ENCODE results near the gene PTPRN2.

Gene PTPRN2

DNA sequence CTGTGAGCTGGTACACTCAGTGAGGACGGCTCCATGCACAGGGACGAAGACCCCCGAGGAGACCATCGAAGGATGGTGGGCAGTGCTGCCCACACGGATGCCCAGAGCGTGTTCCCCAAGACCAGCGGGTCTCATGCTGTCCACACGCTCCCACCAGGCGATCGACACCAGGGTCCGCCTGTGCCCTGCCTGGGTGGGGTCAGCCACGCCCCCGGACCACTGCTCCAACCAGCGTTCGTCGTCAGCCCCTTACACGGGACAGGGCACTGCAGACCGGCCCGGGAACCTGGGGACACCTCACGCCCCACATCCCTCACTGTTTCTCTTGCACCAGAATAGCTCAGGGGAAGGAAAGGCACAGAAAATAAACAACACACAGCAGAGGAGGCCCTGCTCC is 1027.4 kb downstream of the PTPRN2 start:
- DNase-seq (ENCODE audit: low read depth): no peak

DNA sequence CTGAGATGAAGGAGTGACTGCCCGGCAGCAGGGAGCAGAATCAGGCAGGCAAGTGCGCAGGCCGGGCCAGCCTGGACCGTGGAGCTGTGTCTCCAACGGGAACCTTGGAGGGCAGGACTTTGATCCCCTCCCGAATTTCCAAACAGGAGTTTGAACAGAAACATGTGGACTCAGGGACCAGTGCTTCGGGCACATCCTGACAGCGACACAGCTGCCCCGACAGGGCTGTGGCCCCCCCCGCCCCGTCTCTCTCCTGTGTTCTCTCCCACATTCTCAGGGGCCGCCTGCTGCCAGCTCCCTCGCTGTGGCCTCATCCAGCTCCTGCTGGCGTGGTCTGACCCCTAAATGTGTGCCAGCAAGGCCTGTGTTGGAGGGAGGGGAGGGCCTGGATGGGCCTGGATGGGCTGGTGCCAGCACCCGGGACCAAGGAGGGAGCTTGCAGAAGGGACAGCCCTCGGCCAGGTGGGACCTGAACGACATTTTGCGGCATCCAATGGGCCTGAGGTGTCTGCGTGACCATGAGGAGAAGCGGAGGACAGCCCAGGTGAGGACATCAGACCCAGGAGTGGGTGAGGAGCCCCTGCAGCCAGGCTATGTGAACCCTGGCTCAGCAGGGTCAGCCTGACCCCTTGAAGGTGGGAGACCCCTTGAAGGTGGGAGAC is 1027.9 kb downstream of the PTPRN2 start:
- DNase-seq (ENCODE audit: low read depth): no peak

DNA sequence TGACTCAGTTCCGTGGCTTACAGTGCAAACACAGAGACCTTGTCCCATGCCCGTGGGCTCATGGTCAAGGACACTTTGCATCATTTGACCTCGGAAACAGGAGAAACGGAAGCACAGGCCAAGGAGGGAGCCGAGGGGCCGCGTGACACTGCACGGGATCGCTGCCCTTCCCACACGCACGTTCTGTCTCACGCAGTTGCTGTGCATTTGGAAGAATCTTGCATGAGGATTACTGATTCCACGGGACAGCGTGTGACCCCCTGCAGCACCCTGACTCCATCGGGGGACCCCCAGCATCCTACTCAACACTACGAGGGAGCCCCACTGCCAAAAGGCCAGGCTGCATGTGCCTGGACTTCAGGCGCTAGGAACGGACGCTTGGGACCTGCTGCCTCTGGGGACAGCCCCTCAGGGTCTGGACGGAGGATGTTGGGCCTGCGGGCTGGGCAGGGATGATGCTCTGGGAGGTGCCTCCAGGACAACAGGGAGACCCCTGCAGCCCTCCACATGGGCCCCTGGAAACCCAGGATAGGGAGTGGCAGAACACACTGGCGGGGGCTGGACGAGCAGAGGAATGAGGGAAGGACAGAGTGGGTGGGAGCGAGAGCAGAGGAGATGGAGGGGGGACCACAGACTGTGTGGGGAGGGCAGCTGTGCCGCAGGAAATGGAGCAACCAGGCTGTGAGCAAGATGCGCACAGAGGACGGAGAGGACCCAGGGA is 1028.6 kb downstream of the PTPRN2 start:
- no peak for DNase-seq (ENCODE audit: low read depth)

DNA sequence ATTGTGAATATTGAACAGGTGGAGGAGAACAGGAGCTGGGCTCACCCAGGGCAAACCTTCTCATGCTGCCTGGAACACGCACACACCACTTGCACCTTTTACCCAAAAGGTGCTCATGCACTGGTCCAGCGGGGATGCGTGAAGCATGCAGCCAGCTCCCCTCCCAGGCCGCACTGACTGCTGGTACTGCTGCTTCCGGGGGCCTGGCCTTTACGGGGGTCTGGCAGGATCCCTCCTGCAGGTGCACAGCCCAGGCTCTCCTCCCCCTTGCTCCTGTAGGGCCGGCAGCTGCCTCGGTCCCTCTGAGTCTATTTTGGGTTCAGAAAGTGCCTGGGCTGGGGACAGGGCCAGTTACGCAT is 1029.1 kb downstream of the PTPRN2 start:
- no peak for DNase-seq (ENCODE audit: low read depth)

DNA sequence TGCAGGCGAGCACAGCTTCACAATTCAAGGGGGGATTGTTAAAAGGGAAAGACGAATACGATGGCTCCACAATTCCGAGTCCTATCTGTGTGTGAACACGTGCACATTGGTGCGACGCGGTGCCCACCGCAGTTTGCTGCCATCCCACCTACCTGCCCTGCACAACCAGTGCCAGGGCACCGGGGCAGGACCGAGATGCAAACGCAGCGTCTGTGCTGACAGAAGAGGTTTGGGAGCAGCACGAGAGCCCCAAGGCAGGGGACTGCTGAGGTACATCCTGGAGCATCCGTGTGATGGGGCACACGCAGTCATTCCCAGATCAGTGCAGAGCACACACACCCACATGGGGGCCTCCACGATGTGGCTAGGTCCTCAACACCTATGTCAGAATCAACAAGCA is 1029.6 kb downstream of the PTPRN2 start:
- no peak for DNase-seq (ENCODE audit: low read depth)

DNA sequence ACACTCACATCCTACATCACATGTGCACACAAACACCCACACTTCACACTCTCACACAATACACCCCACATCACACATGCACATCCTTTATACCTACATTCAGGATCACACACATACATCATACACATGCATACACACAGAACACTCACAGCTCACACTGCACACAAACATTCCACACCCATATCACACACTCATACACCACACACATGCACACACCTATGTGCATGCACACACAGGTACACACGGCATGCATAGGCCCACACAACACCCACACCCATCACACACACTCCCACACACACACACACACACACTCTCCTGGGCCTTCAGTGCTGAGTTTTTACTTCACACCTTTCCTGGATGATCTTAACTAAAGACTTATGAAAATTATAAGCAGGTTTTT is 1030.4 kb downstream of the PTPRN2 start:
- no peak for DNase-seq (ENCODE audit: low read depth)

DNA sequence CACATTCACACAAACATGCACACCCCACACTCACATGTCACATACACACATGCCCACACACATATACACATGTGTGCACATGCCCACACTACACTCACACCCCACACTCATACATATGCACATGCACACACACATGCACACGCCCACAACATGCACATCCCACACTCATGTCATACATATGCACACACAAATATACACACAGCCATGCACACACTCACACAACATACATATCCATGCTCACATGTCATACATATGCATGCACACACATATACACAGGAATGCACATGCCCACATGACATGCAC is 1031.0 kb downstream of the PTPRN2 start:
- no peak for DNase-seq (ENCODE audit: low read depth)

DNA sequence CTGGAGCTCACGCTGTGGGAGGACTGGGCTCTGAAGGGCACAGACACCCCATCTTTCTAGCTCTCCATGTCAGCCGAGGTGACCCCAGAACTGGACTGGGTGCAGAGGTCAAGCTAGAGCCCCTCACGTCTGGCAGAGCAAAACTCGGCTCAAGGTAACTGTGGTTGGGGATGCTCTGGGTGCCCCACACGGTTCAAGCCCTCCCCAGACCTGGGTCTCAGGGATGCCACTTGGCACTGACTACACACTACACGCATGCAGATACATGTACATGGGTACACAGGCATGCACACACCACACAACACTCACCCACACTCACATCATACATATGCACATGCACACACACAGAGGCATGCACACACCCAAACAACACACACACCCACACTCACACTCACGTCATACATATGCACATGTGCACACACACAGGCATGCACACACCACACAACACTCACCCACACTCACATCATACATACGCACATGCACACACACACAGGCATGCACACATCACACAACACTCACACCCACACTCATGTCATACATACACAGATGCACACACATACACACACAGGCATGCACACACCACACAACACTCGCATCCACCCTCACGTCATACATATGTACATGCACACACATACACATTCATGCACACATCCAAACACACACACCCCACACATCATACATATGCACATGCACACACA is 1031.5 kb downstream of the PTPRN2 start:
- no peak for DNase-seq (ENCODE audit: low read depth)

DNA sequence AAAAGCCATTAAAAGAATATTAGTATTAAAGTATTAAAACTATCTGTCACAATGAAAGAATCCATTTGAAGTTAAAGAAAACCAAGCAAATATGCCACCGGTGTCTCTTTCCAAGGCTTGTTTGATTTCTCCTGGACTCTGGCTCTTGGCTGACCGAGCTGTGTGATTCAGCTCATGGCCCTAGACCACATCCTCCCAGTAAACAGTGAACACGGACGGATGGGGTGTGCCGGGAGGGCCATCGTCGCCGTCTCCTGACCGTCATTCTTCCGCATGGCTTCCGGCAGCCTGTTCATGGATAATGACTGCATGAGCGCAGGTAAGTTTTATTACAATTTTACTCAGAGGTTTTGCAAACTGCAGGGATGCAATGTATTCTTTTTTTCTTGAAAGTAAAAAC is 1032.3 kb downstream of the PTPRN2 start:
- DNase-seq (ENCODE audit: low read depth): no peak

DNA sequence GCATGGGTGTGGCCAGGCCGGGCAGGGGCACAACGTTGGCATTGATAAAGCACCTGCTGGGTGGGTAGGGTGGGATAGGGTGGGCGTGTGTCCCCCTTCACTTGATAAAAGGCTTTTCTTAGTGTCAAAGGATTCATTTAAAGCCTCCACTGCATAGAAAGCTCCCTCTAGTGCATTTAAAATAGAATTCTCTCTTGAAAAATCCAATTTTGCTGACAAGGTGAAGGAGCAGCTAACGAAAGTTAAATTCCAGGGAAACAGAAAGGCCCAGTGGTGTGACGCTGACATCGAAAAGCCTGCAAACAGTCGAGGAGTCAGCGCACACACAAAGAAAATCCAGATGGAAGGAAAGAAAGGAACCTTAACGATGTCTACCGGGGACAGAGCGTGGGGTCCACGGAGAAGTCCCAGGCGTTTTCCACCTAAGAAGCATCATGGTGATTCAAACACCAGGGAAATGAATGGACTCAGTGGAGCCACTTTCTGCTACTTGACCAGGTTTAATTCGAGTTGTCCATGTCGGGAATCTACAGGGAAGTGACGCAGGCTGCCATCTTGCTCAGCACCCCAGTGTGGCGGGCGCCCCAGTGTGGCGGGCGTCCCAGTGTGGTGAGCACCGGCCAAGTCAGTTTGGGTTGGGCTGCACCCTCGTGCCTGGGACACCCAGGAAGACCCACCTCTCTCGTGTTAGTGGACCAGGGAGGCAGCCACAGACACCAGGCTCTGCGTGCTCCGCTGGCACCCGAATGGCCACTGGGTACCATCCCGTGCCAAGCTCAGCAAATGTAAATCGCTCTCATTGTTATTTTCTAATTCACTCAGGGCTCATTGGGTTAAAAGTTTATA is 1033.0 kb downstream of the PTPRN2 start:
- no peak for DNase-seq (ENCODE audit: low read depth)

DNA sequence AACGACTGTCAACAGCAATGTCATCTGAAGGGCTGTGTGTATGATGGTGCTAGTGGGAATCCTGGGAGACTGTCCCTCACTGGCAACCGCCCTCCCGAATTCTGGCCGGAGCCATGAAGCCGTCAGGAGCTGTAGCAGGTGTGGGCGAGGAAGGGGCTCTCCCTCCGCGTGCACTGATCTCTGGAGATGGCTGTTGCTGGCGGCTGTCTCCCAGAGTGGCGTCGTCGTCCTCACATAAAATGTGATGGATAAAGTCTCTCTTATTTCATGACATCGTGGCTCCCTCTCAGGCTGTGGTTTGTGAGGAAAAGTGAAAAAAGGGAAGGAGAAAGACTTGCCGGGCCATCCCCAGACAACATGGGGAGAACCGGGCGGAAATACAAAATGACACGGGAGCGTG is 1034.4 kb downstream of the PTPRN2 start:
- DNase-seq (ENCODE audit: low read depth): no peak

DNA sequence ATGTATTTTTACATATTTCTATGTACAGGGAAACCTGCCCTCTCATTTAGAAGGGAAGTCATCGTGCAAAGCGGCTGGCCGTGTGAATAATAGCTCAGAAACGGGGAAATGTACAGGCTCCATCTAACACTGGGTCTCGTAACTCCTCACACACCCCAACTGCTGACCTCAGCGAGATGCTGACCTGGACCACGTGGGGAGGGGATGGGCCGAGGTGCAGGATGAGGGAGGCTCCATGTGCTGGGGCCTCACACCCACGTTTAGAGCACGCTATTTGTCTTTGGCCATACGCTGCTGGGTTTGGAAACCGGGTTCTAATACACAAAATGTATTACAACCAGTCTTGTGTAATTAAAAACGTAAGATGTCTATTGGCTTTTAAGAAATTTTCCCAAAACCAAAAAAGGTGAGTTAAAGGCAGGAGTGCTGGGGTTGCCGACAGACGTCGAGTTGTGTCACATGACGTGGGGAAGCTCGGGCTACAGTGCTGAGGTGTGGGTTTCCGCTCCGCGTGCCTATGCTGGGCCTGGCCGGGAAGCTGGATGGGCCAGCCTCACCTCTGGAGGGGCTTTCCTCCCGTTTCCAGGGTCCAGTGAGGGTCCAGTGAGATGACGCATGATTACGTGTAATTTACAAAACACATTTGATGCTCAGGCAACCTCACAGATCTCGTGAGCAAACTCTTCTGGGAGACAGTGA is 1035.2 kb downstream of the PTPRN2 start:
- DNase-seq (ENCODE audit: low read depth): no peak

DNA sequence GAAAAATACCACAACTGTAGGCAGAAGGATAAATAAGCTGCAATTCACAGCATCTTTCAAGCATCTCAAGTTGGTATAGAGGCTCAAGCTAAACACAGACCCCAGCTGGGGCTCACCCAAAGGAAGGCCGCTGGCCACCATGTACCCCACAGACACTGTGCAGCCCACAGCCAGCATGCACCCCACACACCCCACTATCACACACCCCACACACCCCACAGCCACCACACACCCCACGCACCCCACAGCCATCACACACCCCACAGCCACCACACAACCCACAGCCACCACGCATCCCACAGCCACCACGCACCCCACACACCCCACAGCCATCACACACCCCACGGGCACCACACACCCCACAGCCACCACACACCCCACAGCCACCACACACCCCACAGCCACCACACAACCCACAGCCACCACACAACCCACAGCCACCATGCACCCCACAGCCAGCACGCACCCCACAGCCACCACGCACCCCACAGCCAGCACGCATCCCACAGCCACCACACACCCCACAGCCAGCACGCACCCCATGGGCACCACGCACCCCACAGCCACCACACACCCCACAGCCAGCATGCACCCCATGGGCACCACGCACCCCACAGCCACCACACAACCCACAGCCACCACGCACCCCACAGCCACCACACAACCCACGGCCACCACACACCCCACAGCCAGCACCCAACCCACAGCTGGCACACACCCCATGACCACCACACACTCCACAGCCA is 1036.1 kb downstream of the PTPRN2 start:
- no peak for DNase-seq (ENCODE audit: low read depth)

DNA sequence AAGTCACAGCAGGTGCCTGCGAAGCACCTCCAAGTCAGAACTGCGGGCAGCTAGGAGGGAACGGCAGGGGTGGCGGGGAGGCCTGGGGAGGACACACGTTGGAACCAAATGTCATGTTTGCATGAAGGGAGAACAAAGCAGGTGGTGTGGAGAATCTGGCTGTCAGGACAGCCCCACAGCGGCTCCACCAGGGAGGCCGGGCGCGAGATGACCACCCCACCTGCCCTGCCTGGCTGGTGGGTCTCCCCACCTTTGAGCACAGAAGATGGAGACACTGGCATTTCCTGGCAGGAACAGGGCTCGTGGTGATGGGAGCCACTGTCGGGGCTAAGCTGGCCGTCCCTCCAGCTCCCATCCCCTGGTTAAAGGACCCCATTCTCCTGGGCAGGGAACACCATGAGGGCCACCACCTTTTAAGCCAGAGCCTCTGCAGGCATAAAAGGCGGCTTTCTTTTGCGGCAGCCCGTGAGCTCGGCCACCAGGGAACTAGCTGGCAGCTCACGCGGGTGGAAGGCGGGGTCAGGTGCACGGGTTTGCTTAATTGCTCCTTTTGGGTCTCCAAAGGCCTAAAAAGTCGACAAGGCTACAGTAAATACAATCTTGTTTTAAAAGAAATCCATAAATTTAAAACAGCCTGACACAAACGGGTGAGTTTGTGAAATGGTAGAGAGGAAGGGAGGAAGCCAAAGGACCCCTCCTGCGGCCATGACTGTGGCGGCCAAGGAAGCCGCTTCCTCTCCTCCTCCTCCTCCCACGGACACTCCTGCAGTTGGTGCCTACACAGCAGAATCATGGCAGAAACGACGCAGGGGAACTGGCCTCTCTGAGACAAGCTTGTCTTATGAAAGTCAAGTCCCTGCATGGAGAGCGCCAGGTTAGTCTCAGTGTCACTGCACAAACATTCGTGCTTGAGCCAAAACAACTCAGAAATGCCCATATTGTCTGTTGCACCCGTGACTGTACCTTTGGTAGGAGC is 1037.0 kb downstream of the PTPRN2 start:
- no peak for DNase-seq (ENCODE audit: low read depth)

DNA sequence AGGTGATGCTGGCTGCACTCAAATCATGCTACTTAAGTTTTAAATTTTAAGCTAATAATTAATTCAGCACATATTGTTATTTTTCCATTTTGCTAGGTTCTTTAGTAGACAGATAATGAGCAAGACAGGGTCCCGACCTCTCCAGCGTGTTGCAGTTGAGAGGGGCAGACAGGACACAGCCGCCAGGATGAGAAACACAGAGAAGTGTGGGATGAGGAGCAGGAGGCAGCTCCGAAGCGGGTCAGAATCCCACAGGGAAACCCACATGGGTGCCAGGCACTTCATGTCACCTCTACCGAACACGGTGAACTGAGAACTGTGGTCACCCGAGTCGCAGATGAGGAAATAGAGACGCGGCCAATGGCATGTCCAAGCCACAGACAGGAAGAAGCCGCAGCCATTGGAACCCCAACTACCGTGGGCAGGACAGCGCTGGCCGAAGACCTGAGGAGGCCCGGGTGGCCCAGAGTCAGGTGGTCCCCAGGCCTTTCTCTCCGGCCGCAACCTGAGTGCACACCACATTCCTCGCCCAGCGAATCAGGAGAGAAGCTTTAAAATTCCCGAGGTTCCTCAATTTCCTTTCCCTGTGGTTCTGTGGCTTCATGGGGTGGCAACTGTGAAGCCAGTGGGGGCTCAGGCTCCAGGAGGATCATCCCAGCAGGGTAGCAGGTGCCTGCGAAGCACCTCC is 1037.9 kb downstream of the PTPRN2 start:
- no peak for DNase-seq (ENCODE audit: low read depth)

DNA sequence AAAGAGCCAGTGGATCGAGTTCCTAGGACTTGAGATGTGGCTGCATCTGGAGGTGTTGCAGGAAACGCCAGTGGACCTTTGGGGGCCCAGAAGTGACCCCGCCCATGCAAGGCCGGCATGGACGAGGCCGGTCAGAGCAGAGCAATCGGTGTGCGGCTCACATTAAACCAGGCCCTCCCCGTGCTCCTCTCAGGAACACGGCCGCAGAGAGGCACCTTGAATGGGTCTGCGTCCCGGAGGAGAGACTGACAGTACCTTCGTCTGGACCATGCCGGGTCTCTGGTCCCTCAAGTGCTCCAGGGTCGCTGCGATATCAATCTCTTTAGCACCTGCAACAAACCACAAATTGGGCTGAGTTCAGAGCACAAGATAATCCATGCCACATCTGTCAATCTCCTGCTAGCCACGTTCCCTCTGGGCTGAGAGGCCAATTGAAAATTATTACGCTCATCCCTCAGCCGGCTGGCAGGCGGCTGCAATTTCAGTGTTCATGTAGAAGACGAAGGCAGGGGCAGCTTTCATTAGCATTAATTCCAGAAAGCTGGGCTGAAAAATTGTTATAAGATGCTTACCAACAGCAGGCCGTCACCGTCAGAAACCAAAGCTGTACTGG is 1038.8 kb downstream of the PTPRN2 start:
- no peak for DNase-seq (ENCODE audit: low read depth)

DNA sequence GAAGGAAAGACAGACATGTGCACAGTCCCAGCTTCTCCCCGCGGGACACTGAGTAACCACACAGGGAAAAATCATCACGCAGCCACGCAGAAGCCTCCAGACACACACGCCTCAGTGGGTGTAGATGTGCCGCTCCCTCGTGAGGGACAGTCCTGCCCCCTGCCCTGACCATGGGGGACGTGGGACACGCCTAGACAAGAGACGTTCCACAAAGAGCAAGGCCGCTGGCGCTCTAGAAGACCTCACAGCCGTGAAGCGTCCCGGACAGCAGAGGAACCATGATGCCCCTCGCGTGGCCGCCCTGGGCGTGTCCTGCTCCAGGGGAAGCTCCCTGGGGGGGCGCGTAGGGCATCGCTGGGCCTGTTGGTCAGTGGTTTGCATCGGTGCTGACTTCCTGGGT is 1040.0 kb downstream of the PTPRN2 start:
- DNase-seq (ENCODE audit: low read depth): no peak

DNA sequence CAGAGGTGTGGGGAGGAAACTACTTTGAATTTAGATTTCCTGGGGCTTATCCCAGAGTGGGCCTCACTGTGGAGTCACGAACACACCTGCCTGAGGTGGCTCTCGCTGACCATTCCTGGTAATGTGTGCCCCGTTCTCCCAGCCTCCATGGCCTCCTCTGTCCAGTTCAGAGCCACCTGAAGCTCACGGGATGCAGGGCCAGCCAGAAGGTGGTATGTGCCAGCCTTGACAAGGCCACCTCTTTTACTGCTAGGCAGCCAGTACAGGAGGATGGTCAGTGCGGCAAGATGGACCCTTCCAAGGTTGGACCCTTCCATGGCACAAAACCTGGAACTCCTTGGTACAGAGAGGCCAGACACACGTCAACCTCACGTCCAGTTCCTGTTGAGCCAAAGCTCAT is 1040.5 kb downstream of the PTPRN2 start:
- DNase-seq (ENCODE audit: low read depth): no peak

DNA sequence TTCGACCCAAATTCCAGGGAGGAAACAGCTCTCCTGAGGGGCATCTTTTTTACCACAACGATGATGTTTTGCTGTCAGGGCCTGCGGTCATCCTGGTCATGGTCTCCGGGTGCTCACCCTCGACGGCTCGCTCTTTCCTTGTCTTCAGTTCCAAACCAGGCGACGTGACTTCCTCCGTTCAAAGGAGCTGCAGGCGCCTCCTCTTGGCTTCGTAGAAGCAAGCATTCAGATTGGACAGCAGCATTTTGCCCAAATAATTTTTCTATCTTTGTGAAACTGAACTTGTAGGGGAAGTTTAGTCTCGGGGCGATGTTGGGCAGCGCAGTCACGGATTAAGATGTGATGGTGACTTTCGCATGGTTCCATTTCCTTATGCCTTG is 1042.0 kb downstream of the PTPRN2 start:
- DNase-seq (ENCODE audit: low read depth): no peak
